Caco-2 (cell line): ENCODE results near the gene PCBP3. TPM values are rescaled to one million over a fixed set of nuclear protein-coding genes. Genes with fewer than 3 reads are reported as not detected.

Experiments used
- BruUV-seq: library from RNA; stranded (reverse); fragments of 400-500 nt; replicated peaks from 2 replicates; lab custom pipeline; 2021; lab: Mats Ljungman, UMichigan
- CTCF ChIA-PET: fragments of 300-600 bp; sonication (Branson Sonifier 250); formaldehyde crosslinking; loops from one replicate; lab custom pipeline; 2022; ENCODE audit warnings: antibody characterized with exemption; lab: Charles Lee
- POLR2A ChIA-PET: fragments of 300-600 bp; sonication (Branson Sonifier 250); formaldehyde crosslinking; loops from one replicate; lab custom pipeline; 2022; ENCODE audit warnings: antibody characterized with exemption; lab: Charles Lee
- DNase-seq, 2 experiments: peaks; one replicate each; pipeline versions ENCODE4 v3.0.0 to v3.0.0-alpha.2; 2020 to 2022
- H3K27me3 ChIP-seq: replicated peaks from 2 replicates; pipeline ENCODE4 v1.6.0; 2011; ENCODE audit warnings: low read length; ENCODE audit not compliant: control insufficient read depth, insufficient read depth
- H3K36me3 ChIP-seq: 2 replicates; pipeline ENCODE4 v1.5.1; 2011; ENCODE audit warnings: low read length; ENCODE audit not compliant: control insufficient read depth, insufficient read depth
- H3K4me1 ChIP-seq: fragments of 250-450 bp; sonication (Bioruptor Pico); 2 replicates; pipeline ENCODE4 v1.5.1; 2020; ENCODE audit warnings: mild to moderate bottlenecking
- H3K4me3 ChIP-seq: 2 replicates; pipeline ENCODE4 v1.5.1; 2011; ENCODE audit warnings: low read depth, mild to moderate bottlenecking, control low read depth, low read length
- H3K9me3 ChIP-seq: fragments of 250-450 bp; sonication (Bioruptor Pico); 2 replicates; pipeline ENCODE4 v1.5.1; 2020; ENCODE audit warnings: mild to moderate bottlenecking, moderate library complexity
- H3K27ac Mint-ChIP-seq: one replicate; pipeline ENCODE4 v1.8.0; 2022; ENCODE audit warnings: mixed read lengths; ENCODE audit not compliant: unreplicated experiment
- H3K27me3 Mint-ChIP-seq: one replicate; pipeline ENCODE4 v1.8.0; 2022; ENCODE audit warnings: mixed read lengths; ENCODE audit not compliant: insufficient read depth, unreplicated experiment
- H3K36me3 Mint-ChIP-seq: one replicate; pipeline ENCODE4 v1.8.0; 2022; ENCODE audit warnings: mild to moderate bottlenecking, mixed read lengths; ENCODE audit not compliant: insufficient read depth, unreplicated experiment
- H3K4me1 Mint-ChIP-seq: one replicate; pipeline ENCODE4 v1.8.0; 2022; ENCODE audit warnings: low read depth, mixed read lengths; ENCODE audit not compliant: unreplicated experiment
- H3K4me3 Mint-ChIP-seq: one replicate; pipeline ENCODE4 v1.8.0; 2022; ENCODE audit warnings: mild to moderate bottlenecking, moderate library complexity, mixed read lengths; ENCODE audit not compliant: unreplicated experiment
- H3K9me3 Mint-ChIP-seq: one replicate; pipeline ENCODE4 v1.8.0; 2022; ENCODE audit warnings: mixed read lengths; ENCODE audit not compliant: unreplicated experiment
- intact Hi-C: fragments of 100-400 bp; cut with micrococcal nuclease; formaldehyde crosslinking; loops from one replicate; pipeline ENCODE4 v1.10.0; 2022; ENCODE audit not compliant: unreplicated experiment
- total RNA-seq: library from RNA; stranded (reverse); gene quantifications from 2 replicates; pipeline ENCODE4 v1.2.3, GENCODE V29; 2022
- TF ChIP-seq, protein P1 (sequence below), 2 experiments: fragments of 200-600 bp in 1 of 2; IDR thresholded peaks; 1 replicate in 1 of 2; 2 replicates in 1 of 2; pipeline versions ENCODE4 v1.5.1 to v1.8.0; 2011 to 2022; ENCODE audit warnings: antibody characterized with exemption in 1 of 2, control low read depth in 1 of 2, inconsistent platforms in 1 of 2, low read depth in 1 of 2, low read length in 1 of 2, mild to moderate bottlenecking in 1 of 2, moderate library complexity in 1 of 2; ENCODE audit not compliant: insufficient read depth in 1 of 2, severe bottlenecking in 1 of 2, unreplicated experiment in 1 of 2

PCBP3 gene
- total RNA-seq, 1 experiment from 2014 or later = 0.75 TPM

DNA sequence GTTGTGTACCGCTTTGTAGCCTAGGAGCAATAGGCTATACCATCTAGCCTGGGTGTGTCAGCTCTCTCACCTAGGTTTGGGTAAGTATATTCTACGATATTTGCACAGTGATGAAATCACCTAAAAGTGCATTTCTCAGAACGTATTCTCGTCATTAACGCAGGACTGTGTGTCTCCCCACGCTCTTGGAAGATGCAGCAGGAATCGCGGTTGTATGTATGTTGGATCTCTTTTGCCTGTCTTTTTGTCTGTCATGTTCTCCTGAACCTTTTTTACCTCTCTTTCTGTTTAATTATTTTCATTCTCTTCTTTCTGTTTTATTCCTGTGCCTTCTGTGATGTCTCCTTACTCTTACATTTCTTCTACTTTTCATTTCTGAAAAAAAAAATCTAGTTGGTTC, 197.5 kb downstream of the PCBP3 start:
- peaks cover 16% of the 10 kb centered on the region for H3K9me3 Mint-ChIP-seq
- H3K27ac Mint-ChIP-seq = no peak overlapping the region
- H3K4me1 Mint-ChIP-seq = no peaks in the 10 kb centered on the region
- H3K4me1 ChIP-seq = no peaks in the 10 kb centered on the region
- no peaks in the 10 kb centered on the region for H3K36me3 Mint-ChIP-seq
- BruUV-seq = no TSS peak
- DNase-seq = no peak
- peaks cover 9% of the 10 kb centered on the region for H3K9me3 ChIP-seq
- intact Hi-C loops = no loop called here
- no peak overlapping the region for H3K4me3 Mint-ChIP-seq
- H3K27me3 Mint-ChIP-seq = peaks cover 3% of the 10 kb centered on the region
- ChIA-PET POLR2A (no interaction called here), CTCF (no interaction called here)
- H3K27me3 ChIP-seq = no peaks in the 10 kb centered on the region
- H3K4me3 ChIP-seq = no peak overlapping the region
- no peaks in the 10 kb centered on the region for H3K36me3 ChIP-seq
- TF ChIP-seq, protein P1, sequence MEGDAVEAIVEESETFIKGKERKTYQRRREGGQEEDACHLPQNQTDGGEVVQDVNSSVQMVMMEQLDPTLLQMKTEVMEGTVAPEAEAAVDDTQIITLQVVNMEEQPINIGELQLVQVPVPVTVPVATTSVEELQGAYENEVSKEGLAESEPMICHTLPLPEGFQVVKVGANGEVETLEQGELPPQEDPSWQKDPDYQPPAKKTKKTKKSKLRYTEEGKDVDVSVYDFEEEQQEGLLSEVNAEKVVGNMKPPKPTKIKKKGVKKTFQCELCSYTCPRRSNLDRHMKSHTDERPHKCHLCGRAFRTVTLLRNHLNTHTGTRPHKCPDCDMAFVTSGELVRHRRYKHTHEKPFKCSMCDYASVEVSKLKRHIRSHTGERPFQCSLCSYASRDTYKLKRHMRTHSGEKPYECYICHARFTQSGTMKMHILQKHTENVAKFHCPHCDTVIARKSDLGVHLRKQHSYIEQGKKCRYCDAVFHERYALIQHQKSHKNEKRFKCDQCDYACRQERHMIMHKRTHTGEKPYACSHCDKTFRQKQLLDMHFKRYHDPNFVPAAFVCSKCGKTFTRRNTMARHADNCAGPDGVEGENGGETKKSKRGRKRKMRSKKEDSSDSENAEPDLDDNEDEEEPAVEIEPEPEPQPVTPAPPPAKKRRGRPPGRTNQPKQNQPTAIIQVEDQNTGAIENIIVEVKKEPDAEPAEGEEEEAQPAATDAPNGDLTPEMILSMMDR (IDR thresholded peaks at IDR 0.05; ENCODE audit: insufficient read depth in 1 of 2, low read depth in 1 of 2, low read length in 1 of 2, severe bottlenecking in 1 of 2, unreplicated experiment in 1 of 2) = no peak

GRCh38 chr21:45843426-45843825, 199.9 kb downstream of the PCBP3 start:
- peaks cover 11% of the 10 kb centered on the region for H3K27me3 Mint-ChIP-seq
- intact Hi-C loops = no loop called here
- H3K4me3 Mint-ChIP-seq = no peak overlapping the region
- H3K27ac Mint-ChIP-seq = no peak overlapping the region
- 0 out of 2 replicates have a peak, but pooled peaks cover 3% of the 10 kb centered on the region for H3K4me1 ChIP-seq
- peaks cover 2% of the 10 kb centered on the region for H3K27me3 ChIP-seq
- H3K36me3 Mint-ChIP-seq = no peaks in the 10 kb centered on the region
- no peak for DNase-seq
- H3K4me3 ChIP-seq = no peak overlapping the region
- TF ChIP-seq, protein P1 (IDR thresholded peaks at IDR 0.05; ENCODE audit: insufficient read depth in 1 of 2, low read depth in 1 of 2, low read length in 1 of 2, severe bottlenecking in 1 of 2, unreplicated experiment in 1 of 2) = no peak
- POLR2A ChIA-PET = no interaction called here
- no peaks in the 10 kb centered on the region for H3K4me1 Mint-ChIP-seq
- H3K9me3 ChIP-seq = peaks cover 9% of the 10 kb centered on the region
- no TSS peak for BruUV-seq
- H3K36me3 ChIP-seq = no peaks in the 10 kb centered on the region
- CTCF ChIA-PET = no interaction called here
- H3K9me3 Mint-ChIP-seq = peaks cover 16% of the 10 kb centered on the region

DNA sequence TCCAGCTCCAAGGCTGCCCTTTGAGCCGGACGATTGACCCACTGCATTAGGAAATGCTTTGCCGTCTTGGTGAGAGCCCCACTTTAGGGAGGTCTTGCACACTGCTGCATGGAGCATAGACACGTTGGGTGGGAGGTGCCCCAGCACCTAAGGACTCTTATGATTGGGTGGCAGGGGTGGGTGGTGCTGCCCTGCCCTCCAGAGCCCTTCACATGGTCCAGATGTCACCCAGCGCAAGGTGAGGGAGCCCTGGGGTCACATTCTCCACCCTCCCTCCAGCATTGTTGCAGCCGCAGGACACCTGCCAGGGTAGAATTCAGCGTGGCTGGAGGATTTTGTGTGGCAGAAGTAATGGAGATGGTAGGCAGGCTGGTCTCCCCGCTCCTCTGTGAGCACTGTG, 200.7 kb downstream of the PCBP3 start:
- H3K9me3 Mint-ChIP-seq = peaks cover 16% of the 10 kb centered on the region
- Histone ChIP-seq H3K4me3 (no peak overlapping the region), H3K27me3 (peaks cover 2% of the 10 kb centered on the region), H3K4me1 (0 out of 2 replicates have a peak, but pooled peaks cover 3% of the 10 kb centered on the region), H3K36me3 (no peaks in the 10 kb centered on the region), H3K9me3 (peaks cover 9% of the 10 kb centered on the region)
- TF ChIP-seq, protein P1 (IDR thresholded peaks at IDR 0.05; ENCODE audit: insufficient read depth in 1 of 2, low read depth in 1 of 2, low read length in 1 of 2, severe bottlenecking in 1 of 2, unreplicated experiment in 1 of 2) = no peak
- H3K4me1 Mint-ChIP-seq = no peaks in the 10 kb centered on the region
- ChIA-PET CTCF (no interaction called here), POLR2A (no interaction called here)
- H3K27ac Mint-ChIP-seq = no peak overlapping the region
- H3K36me3 Mint-ChIP-seq = no peaks in the 10 kb centered on the region
- BruUV-seq = no TSS peak
- intact Hi-C loops = no loop called here
- DNase-seq = no peak
- peaks cover 13% of the 10 kb centered on the region for H3K27me3 Mint-ChIP-seq
- no peak overlapping the region for H3K4me3 Mint-ChIP-seq
